ENCODE data around the gene HBG1.
A peak's percentile ranks its signal among the peaks of the same experiment; 100 is the strongest.

HBG1 gene

GRCh38 chr11:5279471-5280090 is 29.9 kb upstream of the HBG1 start:
- TF ChIP-seq CTCF (conservative IDR thresholded peaks at IDR 0.05; ENCODE audit: control insufficient read depth, insufficient read depth, low read depth, low read length): no peak
- no peak overlapping the region for H3K4me3 ChIP-seq (ENCODE audit: control insufficient read depth, low read depth, low read length)
- DNase-seq (ENCODE audit: low read depth): no peak

- no peak for TF ChIP-seq CTCF (conservative IDR thresholded peaks at IDR 0.05; ENCODE audit: control insufficient read depth, insufficient read depth, low read depth, low read length)
These were observed 28.2 kb upstream of the HBG1 start for GRCh38 chr11:5277807-5278382.

GRCh38 chr11:5276697-5277096 is 27.0 kb upstream of the HBG1 start:
- no peak for DNase-seq (ENCODE audit: low read depth)
- H3K4me3 ChIP-seq (ENCODE audit: control insufficient read depth, low read depth, low read length): no peak overlapping the region
- no peak for TF ChIP-seq CTCF (conservative IDR thresholded peaks at IDR 0.05; ENCODE audit: control insufficient read depth, insufficient read depth, low read depth, low read length)

More at GRCh38 chr11:5277807-5278382, 28.2 kb upstream of the HBG1 start:
- H3K4me3 ChIP-seq (ENCODE audit: control insufficient read depth, low read depth, low read length): no peak overlapping the region
- DNase-seq (ENCODE audit: low read depth): peak; percentile 52

GRCh38 chr11:5275369-5276110 is 25.9 kb upstream of the HBG1 start:
- no peak for DNase-seq (ENCODE audit: low read depth)
- no peak for TF ChIP-seq CTCF (conservative IDR thresholded peaks at IDR 0.05; ENCODE audit: control insufficient read depth, insufficient read depth, low read depth, low read length)
- H3K4me3 ChIP-seq (ENCODE audit: control insufficient read depth, low read depth, low read length): no peak overlapping the region

DNA sequence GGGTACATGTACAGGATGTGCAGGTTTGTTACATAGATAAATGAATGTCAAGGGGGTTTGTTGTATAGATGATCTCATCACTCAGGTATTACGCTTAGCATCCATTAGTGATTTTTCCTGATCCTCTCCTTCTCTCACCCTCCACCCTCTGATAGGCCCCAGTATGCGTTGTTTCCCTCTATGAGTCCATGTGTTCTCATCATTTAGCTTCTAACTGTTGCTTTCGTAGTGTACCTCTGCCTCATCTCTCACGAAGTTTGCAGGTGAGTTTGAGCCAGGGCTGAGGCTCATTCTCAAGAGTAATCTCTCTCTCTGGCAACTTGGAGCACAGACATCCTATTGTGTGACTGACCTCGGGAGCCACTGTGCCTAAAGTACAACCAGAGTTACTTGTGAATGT is 24.7 kb upstream of the HBG1 start:
- DNase-seq (ENCODE audit: low read depth): no peak
- TF ChIP-seq CTCF (conservative IDR thresholded peaks at IDR 0.05; ENCODE audit: control insufficient read depth, insufficient read depth, low read depth, low read length): no peak
- H3K4me3 ChIP-seq (ENCODE audit: control insufficient read depth, low read depth, low read length): no peak overlapping the region

DNA sequence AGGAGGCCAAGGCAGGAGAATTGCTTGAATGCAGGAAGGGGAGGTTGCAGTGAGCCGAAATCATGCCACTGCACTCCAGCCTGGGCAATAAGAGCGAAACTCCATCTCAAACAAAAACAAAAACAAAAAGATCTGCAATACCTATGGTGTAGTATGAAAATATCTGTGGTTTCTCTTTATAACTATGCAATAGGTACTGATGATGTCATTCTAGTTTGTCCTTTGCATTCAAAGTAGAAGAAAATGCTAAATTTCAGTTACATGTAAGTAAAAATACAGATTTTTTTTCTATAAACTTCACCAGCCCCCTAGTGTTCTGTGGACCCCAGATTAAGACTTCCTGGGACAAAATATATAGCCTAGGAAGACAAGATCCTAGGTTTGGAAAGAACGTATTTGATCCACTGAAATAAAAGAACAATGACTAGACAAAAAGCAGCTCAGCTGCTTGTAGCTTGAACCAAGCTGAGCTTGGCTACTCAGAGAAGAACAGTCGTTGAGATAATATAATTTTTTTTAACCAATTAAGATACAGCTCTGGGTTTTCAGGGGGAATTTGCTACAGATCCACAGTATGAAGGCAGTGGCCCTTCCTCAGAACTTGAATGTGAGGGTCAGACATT is 22.8 kb upstream of the HBG1 start:
- H3K4me3 ChIP-seq (ENCODE audit: control insufficient read depth, low read depth, low read length): no peak overlapping the region
- no peak for DNase-seq (ENCODE audit: low read depth)
- no peak for TF ChIP-seq CTCF (conservative IDR thresholded peaks at IDR 0.05; ENCODE audit: control insufficient read depth, insufficient read depth, low read depth, low read length)
